CD4-positive, alpha-beta T cell treated with Interleukin-15 for 4 hours (primary cell): Measurements from ENCODE around the gene PIKFYVE.
"Not testable (repeated sequence)": the region's sequence is repeated elsewhere in the genome, so short reads cannot be mapped to it uniquely, and the experiment has no call there.

Experiments used
- DNase-seq: peaks from one replicate; pipeline ENCODE4 v3.0.0-alpha.2; 2020; ENCODE audit warnings: low spot score

Gene PIKFYVE

GRCh38 chr2:208306291-208306690, 40.2 kb downstream of the PIKFYVE start:
- no peak for DNase-seq

GRCh38 chr2:208311321-208311720, 45.3 kb downstream of the PIKFYVE start:
- no peak for DNase-seq

- DNase-seq = no peak
Observed at GRCh38 chr2:208311954-208312353, 45.9 kb downstream of the PIKFYVE start.

GRCh38 chr2:208315081-208315788, 49.2 kb downstream of the PIKFYVE start:
- DNase-seq = no peak

- DNase-seq = no peak
Observed at GRCh38 chr2:208318127-208318526, 52.1 kb downstream of the PIKFYVE start.

GRCh38 chr2:208319391-208319790, 53.3 kb downstream of the PIKFYVE start:
- no peak for DNase-seq

GRCh38 chr2:208320686-208321085, 54.6 kb downstream of the PIKFYVE start:
- DNase-seq = no peak

- DNase-seq = no peak
Observed at GRCh38 chr2:208326016-208326415, 60.0 kb downstream of the PIKFYVE start.

- no peak for DNase-seq
Observed at GRCh38 chr2:208329485-208329884, 63.4 kb downstream of the PIKFYVE start.

GRCh38 chr2:208334230-208334629, 68.2 kb downstream of the PIKFYVE start:
- no peak for DNase-seq

GRCh38 chr2:208346756-208347155, 80.7 kb downstream of the PIKFYVE start:
- no peak for DNase-seq

GRCh38 chr2:208350610-208351009, 84.6 kb downstream of the PIKFYVE start:
- DNase-seq = no peak

- DNase-seq = no peak
Observed at GRCh38 chr2:208352644-208353567, 86.9 kb downstream of the PIKFYVE start.

- DNase-seq = no peak
Observed at GRCh38 chr2:208354964-208355381, 88.9 kb downstream of the PIKFYVE start.

GRCh38 chr2:208356420-208356819, 90.4 kb downstream of the PIKFYVE start:
- not testable (repeated sequence) for DNase-seq

- no peak for DNase-seq
Observed at GRCh38 chr2:208356846-208357574, 91.0 kb downstream of the PIKFYVE start.

GRCh38 chr2:208358758-208359631, 92.9 kb downstream of the PIKFYVE start:
- DNase-seq = no peak

GRCh38 chr2:208359632-208359986, 93.6 kb downstream of the PIKFYVE start:
- no peak for DNase-seq

- no peak for DNase-seq
Observed at GRCh38 chr2:208360259-208361076, 94.4 kb downstream of the PIKFYVE start.

- DNase-seq = no peak
Observed at GRCh38 chr2:208361077-208361441, 95.0 kb downstream of the PIKFYVE start.

- no peak for DNase-seq
Observed at GRCh38 chr2:208363485-208363884, 97.4 kb downstream of the PIKFYVE start.
